ENCODE measurements around the gene TMEM45A. TPM values are rescaled to one million over a fixed set of nuclear protein-coding genes. Genes with fewer than 3 reads are reported as not detected.

The TMEM45A gene
- total RNA-seq, 1 donor from 2014 or later, result 15.9 TPM

GRCh38 chr3:100518983-100519382 is 26.6 kb downstream of the TMEM45A start:
- Histone ChIP-seq H3K4me3 (no peak overlapping the region), H3K27ac (no peak overlapping the region), H3K27me3 (no peaks in the 10 kb centered on the region), H3K36me3 (no peaks in the 10 kb centered on the region), H3K4me1 (no peaks in the 10 kb centered on the region), H3K9me3 (no peaks in the 10 kb centered on the region)
- DNase-seq (no peak), ATAC-seq (no peak)
- no peak for TF ChIP-seq CTCF (IDR thresholded peaks at IDR 0.05)
- intact Hi-C loops (cut with DNase I), result no loop called here

DNA sequence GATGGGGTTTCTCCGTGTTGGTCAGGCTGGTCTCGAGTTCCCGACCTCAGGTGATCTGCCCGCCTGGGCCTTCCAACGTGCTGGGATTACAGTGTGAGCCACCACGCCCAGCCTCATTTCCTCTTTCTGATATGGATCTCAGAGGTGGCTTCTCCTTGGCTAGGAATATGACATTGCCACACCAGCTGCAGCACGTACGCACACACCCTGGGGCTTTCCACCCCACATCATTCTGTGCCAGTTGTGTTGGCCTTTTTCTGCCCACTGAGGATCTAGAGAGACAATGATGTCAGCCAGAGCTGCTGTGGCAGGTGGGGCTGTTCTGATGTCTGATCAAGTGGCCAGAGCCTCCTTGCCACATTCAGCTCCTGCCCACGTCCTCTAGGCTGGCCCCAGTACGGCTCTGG is 29.0 kb downstream of the TMEM45A start:
- DNase-seq (no peak), ATAC-seq (peak; percentile 39)
- no peak for TF ChIP-seq CTCF (IDR thresholded peaks at IDR 0.05)

GRCh38 chr3:100522125-100522524 is 29.7 kb downstream of the TMEM45A start:
- H3K4me1 ChIP-seq, result no peaks in the 10 kb centered on the region
- no peaks in the 10 kb centered on the region for H3K9me3 ChIP-seq
- intact Hi-C loops (cut with DNase I), result no loop called here
- TF ChIP-seq CTCF (IDR thresholded peaks at IDR 0.05), result no peak
- no peak for DNase-seq
- H3K4me3 ChIP-seq, result no peak overlapping the region
- no peak overlapping the region for H3K27ac ChIP-seq
- no peak for ATAC-seq
- no peaks in the 10 kb centered on the region for H3K36me3 ChIP-seq
- H3K27me3 ChIP-seq, result no peaks in the 10 kb centered on the region

More for the DNA sequence above, 29.0 kb downstream of the TMEM45A start:
- Histone ChIP-seq H3K36me3 (no peaks in the 10 kb centered on the region), H3K9me3 (no peaks in the 10 kb centered on the region), H3K27ac (no peak overlapping the region), H3K27me3 (no peaks in the 10 kb centered on the region), H3K4me1 (no peaks in the 10 kb centered on the region), H3K4me3 (no peak overlapping the region)
- intact Hi-C loops (cut with DNase I), result no loop called here

GRCh38 chr3:100523050-100523760 is 30.8 kb downstream of the TMEM45A start:
- no peak overlapping the region for H3K4me3 ChIP-seq
- no peaks in the 10 kb centered on the region for H3K27me3 ChIP-seq
- no peaks in the 10 kb centered on the region for H3K9me3 ChIP-seq
- intact Hi-C loops (cut with DNase I), result no loop called here
- H3K27ac ChIP-seq, result no peak overlapping the region
- H3K36me3 ChIP-seq, result no peaks in the 10 kb centered on the region
- TF ChIP-seq CTCF (IDR thresholded peaks at IDR 0.05), result no peak
- ATAC-seq (no peak), DNase-seq (no peak)
- no peaks in the 10 kb centered on the region for H3K4me1 ChIP-seq

DNA sequence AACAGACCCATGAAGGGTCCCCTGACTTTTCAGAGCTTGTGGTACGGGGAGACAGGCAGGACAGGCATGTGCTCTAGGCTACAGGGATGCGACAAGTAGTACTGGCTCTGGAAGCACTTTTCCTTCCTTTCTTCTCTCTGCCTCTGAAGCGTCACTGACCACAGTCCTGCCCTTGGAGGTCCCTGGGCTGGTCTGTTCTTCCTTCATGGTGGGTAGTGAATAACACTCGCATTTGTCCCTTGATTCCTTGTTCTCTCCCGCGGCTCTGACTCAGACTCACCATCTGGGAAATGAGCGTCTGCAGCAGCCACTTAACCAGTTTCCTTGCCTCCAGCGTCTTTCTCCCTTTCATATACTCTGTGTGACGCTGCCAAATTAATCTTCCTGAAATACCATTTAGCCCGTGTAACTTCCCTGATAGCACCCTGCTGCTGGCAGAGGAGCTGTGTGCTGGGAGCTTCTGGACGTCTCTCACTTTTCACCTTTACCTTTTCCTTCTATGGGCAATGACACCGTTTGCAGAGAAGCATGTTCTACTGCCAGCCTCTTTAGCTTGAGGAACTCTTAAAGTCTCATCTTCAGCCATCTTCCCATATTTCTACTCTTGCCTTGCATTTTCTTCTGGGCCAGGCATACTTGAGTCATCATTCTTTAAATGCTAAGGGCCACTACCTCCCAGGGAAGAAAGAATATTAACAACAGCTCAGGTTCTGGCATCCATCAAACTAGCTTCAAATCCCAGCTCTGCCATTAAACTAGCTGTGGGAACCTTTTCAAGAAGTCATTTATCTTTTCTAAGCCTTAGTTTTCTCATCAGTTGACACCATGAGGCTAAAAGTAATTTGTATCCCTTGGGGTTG is 33.6 kb downstream of the TMEM45A start:
- no peak overlapping the region for H3K4me3 ChIP-seq
- intact Hi-C loops (cut with DNase I), result no loop called here
- no peak overlapping the region for H3K27ac ChIP-seq
- H3K36me3 ChIP-seq, result no peaks in the 10 kb centered on the region
- no peak for ATAC-seq
- TF ChIP-seq CTCF (IDR thresholded peaks at IDR 0.05), result no peak
- DNase-seq, result no peak
- no peaks in the 10 kb centered on the region for H3K4me1 ChIP-seq
- H3K27me3 ChIP-seq, result no peaks in the 10 kb centered on the region
- no peaks in the 10 kb centered on the region for H3K9me3 ChIP-seq
